GM21825 (cell line): ENCODE data around the gene ZBTB2.

ENCODE experiments used
- ATAC-seq: cut with Tn5 transposase; IDR thresholded peaks from one replicate; pipeline ENCODE4 v1.9.1; 2021; ENCODE audit warnings: mild to moderate bottlenecking, moderate library complexity; ENCODE audit not compliant: unreplicated experiment

ZBTB2 gene

GRCh38 chr6:151391471-151392413, at the start of gene ZBTB2:
Gene ZBTB2, minus strand, starts transcription at chr6:151391559. Its CDS starts 17,922 bp downstream, at chr6:151373637.
- ATAC-seq, result peak; percentile 13

GRCh38 chr6:151440930-151441329, 49.6 kb upstream of the ZBTB2 start:
- no peak for ATAC-seq

- ATAC-seq, result no peak
Observed at GRCh38 chr6:151440498-151440897, 49.1 kb upstream of the ZBTB2 start.

GRCh38 chr6:151437401-151437800, 46.0 kb upstream of the ZBTB2 start:
- ATAC-seq, result no peak

GRCh38 chr6:151436802-151437201, 45.4 kb upstream of the ZBTB2 start:
- ATAC-seq, result no peak

- ATAC-seq, result no peak
Observed at GRCh38 chr6:151436300-151436699, 44.9 kb upstream of the ZBTB2 start.

- no peak for ATAC-seq
Observed at GRCh38 chr6:151434369-151434768, 43.0 kb upstream of the ZBTB2 start.

GRCh38 chr6:151432651-151433050, 41.3 kb upstream of the ZBTB2 start:
- no peak for ATAC-seq

GRCh38 chr6:151431337-151431736, 40.0 kb upstream of the ZBTB2 start:
- ATAC-seq, result no peak

- ATAC-seq, result no peak
Observed at GRCh38 chr6:151430886-151431285, 39.5 kb upstream of the ZBTB2 start.

- no peak for ATAC-seq
Observed at GRCh38 chr6:151428093-151428735, 36.9 kb upstream of the ZBTB2 start.

GRCh38 chr6:151425561-151425960, 34.2 kb upstream of the ZBTB2 start:
- ATAC-seq, result no peak

- no peak for ATAC-seq
Observed at GRCh38 chr6:151422981-151423380, 31.6 kb upstream of the ZBTB2 start.

- ATAC-seq, result no peak
Observed at GRCh38 chr6:151417477-151417876, 26.1 kb upstream of the ZBTB2 start.

GRCh38 chr6:151414641-151415260, 23.4 kb upstream of the ZBTB2 start:
- no peak for ATAC-seq

- no peak for ATAC-seq
Observed at GRCh38 chr6:151413372-151414145, 22.2 kb upstream of the ZBTB2 start.

GRCh38 chr6:151412909-151413308, 21.6 kb upstream of the ZBTB2 start:
- ATAC-seq, result no peak

GRCh38 chr6:151409679-151410078, 18.3 kb upstream of the ZBTB2 start:
- no peak for ATAC-seq

- peak; percentile 68 for ATAC-seq
Observed at GRCh38 chr6:151409260-151409659, 17.9 kb upstream of the ZBTB2 start.

- no peak for ATAC-seq
Observed at GRCh38 chr6:151408858-151409257, 17.5 kb upstream of the ZBTB2 start.

- ATAC-seq, result no peak
Observed at GRCh38 chr6:151403919-151404308, 12.6 kb upstream of the ZBTB2 start.
